Stimulated activated CD4-positive, alpha-beta T cell treated with anti-CD3 and anti-CD28 coated beads, Interleukin-15, amount 100 ng/mL, for 48 hours (primary cell): ENCODE data around the gene LRRTM4.
"Not testable (repeated sequence)": the region's sequence is repeated elsewhere in the genome, so short reads cannot be mapped to it uniquely, and the experiment has no call there.

Source experiments
- DNase-seq, 2 donors: peaks; one replicate each; pipeline ENCODE4 v3.0.0-alpha.2; 2020; ENCODE audit warnings: low read depth in 2 of 2

The LRRTM4 gene

DNA sequence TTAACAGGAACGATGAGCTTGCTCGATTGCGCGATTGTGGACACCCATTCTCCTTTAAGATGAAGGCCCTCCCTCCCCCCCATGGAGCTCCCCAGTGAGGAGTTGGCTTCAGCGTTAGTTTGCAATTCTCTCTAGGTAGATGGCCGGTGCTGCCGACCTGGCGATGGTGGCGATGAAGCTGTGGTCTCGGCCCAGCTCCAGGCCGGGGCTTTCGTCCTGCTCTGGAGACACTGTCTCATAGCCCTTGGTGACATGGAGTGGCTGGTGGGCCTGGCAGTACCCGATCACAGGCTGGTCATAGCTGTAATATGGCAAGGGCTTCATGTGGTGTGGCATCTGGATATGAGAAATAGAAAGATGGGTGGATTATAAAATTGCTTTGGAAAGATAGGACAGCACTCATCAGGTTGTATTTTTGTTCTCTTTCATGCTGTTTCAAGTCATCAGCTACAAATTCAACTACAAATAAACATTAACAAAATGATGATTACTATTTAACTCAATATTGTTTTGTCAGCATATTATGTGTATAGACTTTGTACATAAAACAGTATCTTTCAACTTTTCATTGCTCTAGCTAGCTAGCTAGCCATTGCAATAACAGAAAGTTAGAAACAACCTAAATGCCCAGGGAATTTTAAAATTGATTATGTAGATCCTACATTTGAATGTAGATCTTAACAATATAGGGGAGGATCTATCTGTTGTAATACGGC, 773.4 kb downstream of the LRRTM4 start:
- DNase-seq, result no peak

DNA sequence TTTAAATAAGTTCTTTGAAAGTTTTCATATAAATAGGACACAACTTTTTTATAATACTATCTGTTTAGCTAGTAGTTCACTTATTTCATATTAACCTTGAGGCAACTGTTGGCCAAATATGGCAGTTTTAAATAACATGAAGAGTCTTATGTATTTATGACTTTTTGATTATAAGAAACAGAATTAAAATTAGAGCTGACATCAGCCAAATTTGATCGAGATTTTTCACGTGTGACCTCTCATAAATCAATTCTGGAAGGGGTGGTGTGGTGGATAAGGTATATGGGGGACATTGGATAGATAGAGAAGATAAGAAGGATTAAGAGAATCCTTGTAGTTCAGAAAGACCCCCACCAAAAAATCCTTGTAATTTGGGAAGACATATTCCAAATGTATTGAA, 776.6 kb downstream of the LRRTM4 start:
- DNase-seq, result no peak

- DNase-seq, result no peak
These were observed 784.6 kb downstream of the LRRTM4 start for GRCh38 chr2:76737607-76738006.

DNA sequence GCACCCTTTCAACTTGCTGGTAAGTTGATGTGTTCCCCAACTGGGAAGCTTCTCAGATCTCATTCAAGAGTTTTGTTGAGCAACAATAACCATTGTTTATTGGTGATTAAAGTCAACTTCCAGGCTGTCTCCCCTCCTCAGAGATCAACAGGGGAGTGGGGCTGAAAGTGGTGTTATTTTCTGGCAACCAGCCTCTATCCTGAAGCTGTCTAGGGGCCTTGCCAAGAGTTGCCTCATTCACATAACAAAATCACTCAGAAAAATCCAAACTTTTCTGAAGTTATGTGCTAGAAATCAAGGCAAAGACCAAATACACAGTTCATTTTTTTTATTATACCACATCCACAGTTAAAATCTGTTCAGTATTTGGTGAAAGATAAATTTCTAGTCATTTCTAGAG, 788.4 kb downstream of the LRRTM4 start:
- DNase-seq, result no peak

DNA sequence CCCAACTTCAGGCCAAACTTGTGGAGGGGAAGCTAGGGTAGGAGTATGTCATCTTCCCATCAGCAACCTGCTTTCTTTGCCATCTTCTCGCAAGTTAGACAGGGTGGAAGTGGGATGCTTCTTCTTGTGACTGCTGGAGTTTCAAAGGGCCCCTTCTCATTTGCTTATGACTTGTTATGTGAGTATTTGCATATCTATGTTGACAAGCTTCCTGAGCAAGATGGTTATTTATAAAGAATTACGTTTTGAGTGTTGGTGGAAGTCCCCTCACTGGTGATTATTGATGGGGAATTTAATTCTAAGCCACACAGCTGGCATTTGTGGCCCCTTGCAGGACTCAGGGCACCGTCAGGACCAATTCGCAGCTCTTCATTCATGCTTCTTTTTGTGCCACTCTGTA, 791.0 kb downstream of the LRRTM4 start:
- DNase-seq, result no peak

DNA sequence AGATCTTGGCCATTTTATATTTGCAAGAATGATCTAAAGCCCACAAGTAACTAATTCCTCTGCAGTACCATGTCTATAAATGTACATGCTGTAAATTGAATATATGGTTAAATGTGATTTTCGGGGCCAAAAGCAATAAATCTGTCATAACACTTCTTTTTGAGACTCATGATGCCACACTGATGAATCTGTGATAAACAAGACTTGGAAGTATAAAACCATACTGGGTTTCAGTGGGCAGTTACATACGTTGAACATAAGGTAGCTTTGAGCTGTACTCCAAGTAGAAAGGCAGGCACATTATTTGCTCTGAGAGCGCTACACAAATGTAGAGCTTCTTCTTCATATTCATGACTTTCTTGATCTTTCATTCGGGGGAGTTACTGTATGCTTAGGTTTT, 792.2 kb downstream of the LRRTM4 start:
- DNase-seq, result no peak

DNA sequence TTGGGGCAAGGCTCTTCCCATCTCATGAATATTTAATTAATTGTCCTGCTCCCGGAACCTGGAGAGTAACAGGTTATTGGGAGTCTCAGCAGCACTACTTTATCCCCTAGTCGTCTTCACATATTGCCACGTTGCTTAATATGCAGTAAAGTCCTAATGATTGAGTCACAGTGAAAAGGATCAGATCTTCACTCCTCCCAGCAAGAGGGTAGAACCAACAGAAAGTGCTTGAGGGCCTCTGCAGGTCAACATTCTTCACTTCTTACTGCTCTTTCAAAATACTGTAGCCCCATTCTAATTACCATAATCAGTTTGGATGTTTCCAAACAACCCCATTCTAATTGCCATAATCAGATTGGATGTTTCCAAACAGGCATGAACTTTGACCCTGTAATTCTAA, 801.0 kb downstream of the LRRTM4 start:
- DNase-seq, result no peak

DNA sequence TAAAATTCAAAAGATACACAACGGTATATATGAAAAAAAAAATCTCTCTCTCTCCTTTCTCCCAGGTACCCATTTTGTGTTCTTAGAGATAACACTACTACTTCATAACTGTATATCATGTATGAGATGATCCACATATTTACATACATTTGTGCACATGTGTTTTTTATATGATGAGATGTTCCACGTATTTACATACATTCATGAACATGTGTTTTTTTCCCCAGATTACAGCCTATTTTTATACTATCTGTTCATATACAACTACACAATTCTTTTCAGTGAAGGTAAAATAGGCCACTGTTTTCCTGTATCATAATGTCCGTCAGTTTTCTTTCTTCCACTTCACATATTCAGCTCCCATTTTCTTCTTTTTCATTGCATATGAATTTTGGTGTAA, 808.9 kb downstream of the LRRTM4 start:
- no peak for DNase-seq

- no peak for DNase-seq
These were observed 810.7 kb downstream of the LRRTM4 start for GRCh38 chr2:76711490-76711889.

GRCh38 chr2:76700894-76701293, 821.3 kb downstream of the LRRTM4 start:
- DNase-seq, result no peak

DNA sequence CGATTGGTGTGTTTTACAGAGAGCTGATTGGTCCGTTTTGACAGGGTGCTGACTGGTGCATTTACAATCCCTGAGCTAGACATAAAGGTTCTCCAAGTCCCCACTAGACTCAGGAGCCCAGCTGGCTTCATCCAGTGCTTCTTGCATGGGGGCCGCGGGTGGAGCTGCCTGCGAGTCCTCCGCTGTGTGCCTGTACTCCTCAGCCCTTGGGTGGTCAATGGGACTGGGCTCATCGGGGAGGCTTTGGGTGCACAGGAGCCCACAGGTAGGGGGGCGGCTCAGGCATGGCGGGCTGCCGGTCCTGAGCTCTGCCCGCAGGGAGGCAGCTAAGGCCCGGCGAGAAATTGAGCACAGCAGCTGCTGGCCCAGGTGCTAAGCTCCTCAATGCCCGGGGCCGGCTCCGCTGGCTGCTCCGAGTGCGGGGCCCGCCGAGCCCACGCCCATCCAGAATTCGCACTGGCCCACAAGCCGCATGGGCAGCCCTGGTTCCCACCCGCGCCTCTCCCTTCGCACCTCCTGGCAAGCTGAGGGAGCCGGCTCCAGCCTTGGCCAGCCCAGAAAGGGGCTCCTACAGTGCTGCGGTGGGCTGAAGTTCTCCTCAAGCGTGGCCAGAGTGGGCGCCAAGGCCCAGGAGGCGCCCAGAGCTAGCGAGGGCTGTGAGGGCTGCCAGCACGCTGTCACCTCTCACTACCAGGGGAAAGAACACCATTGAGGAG, 824.0 kb downstream of the LRRTM4 start:
- not testable (repeated sequence) for DNase-seq
